Parathyroid adenoma (tissue), 2 donors: Measurements from ENCODE around the gene FAM98C.

ENCODE experiments used
- H2AFZ ChIP-seq: fragments of 300-600 bp; sonication (generic); one replicate; pipeline ENCODE4 v1.7.0; 2017; ENCODE audit warnings: antibody characterized with exemption, mild to moderate bottlenecking
- H3K27ac ChIP-seq: fragments of 300-600 bp; sonication (generic); one replicate; pipeline ENCODE4 v1.7.0; 2017
- H3K27me3 ChIP-seq: fragments of 300-600 bp; sonication (generic); one replicate; pipeline ENCODE4 v1.7.0; 2017; ENCODE audit warnings: low read length; ENCODE audit not compliant: control insufficient read depth, insufficient read depth
- H3K36me3 ChIP-seq: fragments of 300-600 bp; sonication (generic); one replicate; pipeline ENCODE4 v1.7.0; 2017; ENCODE audit warnings: low read length; ENCODE audit not compliant: control insufficient read depth, insufficient read depth
- H3K4me1 ChIP-seq: fragments of 300-600 bp; sonication (generic); one replicate; pipeline ENCODE4 v1.7.0; 2017; ENCODE audit warnings: control low read depth
- H3K4me2 ChIP-seq: fragments of 300-600 bp; sonication (generic); one replicate; pipeline ENCODE4 v1.7.0; 2017; ENCODE audit warnings: low read length
- H3K4me3 ChIP-seq: fragments of 300-600 bp; sonication (generic); one replicate; pipeline ENCODE4 v1.7.0; 2017; ENCODE audit warnings: low read depth, low read length
- H3K79me2 ChIP-seq: fragments of 300-600 bp; sonication (generic); one replicate; pipeline ENCODE4 v1.7.0; 2017; ENCODE audit warnings: control low read depth
- H3K9ac ChIP-seq: fragments of 300-600 bp; sonication (generic); one replicate; pipeline ENCODE4 v1.7.0; 2017; ENCODE audit warnings: mild to moderate bottlenecking
- H3K9me3 ChIP-seq: fragments of 300-600 bp; sonication (generic); one replicate; pipeline ENCODE4 v1.7.0; 2017; ENCODE audit warnings: low read length; ENCODE audit not compliant: control insufficient read depth
- TF ChIP-seq, protein P1 (sequence below): fragments of 300-600 bp; sonication (generic); IDR thresholded peaks from one replicate; pipeline ENCODE4 v1.7.0; 2017; ENCODE audit warnings: antibody characterized with exemption, mild to moderate bottlenecking
- donor health status: primary hyperparathyroidism.

Gene FAM98C

DNA sequence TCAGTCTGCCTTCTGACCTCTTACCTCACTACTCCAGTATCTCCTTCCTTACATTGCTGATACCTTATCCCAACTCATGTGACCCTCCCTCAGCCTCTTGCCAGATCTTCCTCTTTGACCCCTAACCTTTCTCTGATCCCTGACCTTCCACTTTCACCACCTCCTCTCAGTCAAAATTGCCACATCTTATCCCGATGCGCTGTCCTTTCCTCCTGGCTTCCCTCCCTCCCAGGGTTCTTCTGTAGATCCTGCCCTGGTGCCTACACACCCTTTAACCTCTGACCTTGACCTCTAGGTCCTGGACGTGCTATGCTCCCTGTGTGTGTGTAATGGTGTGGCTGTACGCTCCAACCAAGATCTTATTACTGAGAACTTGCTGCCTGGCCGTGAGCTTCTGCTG lies 54.3 kb downstream of the FAM98C start:
- H3K4me1 ChIP-seq: no peaks in the 10 kb centered on the region
- H3K27ac ChIP-seq: no peak overlapping the region
- TF ChIP-seq, protein P1, sequence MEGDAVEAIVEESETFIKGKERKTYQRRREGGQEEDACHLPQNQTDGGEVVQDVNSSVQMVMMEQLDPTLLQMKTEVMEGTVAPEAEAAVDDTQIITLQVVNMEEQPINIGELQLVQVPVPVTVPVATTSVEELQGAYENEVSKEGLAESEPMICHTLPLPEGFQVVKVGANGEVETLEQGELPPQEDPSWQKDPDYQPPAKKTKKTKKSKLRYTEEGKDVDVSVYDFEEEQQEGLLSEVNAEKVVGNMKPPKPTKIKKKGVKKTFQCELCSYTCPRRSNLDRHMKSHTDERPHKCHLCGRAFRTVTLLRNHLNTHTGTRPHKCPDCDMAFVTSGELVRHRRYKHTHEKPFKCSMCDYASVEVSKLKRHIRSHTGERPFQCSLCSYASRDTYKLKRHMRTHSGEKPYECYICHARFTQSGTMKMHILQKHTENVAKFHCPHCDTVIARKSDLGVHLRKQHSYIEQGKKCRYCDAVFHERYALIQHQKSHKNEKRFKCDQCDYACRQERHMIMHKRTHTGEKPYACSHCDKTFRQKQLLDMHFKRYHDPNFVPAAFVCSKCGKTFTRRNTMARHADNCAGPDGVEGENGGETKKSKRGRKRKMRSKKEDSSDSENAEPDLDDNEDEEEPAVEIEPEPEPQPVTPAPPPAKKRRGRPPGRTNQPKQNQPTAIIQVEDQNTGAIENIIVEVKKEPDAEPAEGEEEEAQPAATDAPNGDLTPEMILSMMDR: no peak
- no peaks in the 10 kb centered on the region for H3K9me3 ChIP-seq
- H3K36me3 ChIP-seq: no peaks in the 10 kb centered on the region
- H3K4me2 ChIP-seq: no peak overlapping the region
- no peak overlapping the region for H3K9ac ChIP-seq
- no peaks in the 10 kb centered on the region for H3K27me3 ChIP-seq
- no peak overlapping the region for H2AFZ ChIP-seq
- H3K79me2 ChIP-seq: no peaks in the 10 kb centered on the region
- H3K4me3 ChIP-seq: no peak overlapping the region

DNA sequence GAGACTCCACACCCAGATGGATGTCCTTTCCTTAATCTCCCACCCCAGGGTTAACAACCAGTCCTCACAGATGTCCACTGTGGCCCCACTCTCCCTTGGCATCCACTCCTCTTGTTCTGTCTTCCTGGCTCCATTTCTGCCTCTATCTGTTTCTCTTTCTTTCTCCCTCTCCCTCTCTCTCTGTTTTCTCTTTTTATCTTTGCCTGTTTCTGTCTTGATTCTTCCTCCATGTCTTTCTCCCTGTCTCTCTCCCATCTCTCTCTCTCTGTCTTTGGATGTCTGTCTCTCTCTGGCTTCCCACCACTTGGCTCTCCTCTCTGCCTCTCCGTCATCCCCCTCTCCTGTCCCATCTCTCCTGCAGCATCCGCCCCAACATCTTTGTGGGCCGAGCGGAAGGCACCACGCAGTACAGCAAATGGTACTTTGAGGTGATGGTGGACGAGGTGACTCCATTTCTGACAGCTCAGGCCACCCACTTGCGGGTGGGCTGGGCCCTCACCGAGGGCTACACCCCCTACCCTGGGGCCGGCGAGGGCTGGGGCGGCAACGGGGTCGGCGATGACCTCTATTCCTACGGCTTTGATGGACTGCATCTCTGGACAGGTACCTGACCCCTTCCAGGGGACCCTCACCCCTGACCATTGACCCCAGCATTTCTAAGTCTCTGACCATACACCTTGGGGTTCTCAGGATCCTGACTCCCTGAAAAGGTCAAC lies 55.0 kb downstream of the FAM98C start:
- Histone ChIP-seq H3K79me2 (no peaks in the 10 kb centered on the region), H3K4me3 (no peak overlapping the region), H3K9ac (no peak overlapping the region), H3K9me3 (no peaks in the 10 kb centered on the region), H3K4me1 (no peaks in the 10 kb centered on the region), H3K36me3 (no peaks in the 10 kb centered on the region), H2AFZ (no peak overlapping the region), H3K27ac (no peak overlapping the region), H3K4me2 (no peak overlapping the region), H3K27me3 (no peaks in the 10 kb centered on the region)
- TF ChIP-seq, protein P1: no peak
